T follicular helper cell (primary cell): Measurements from ENCODE around the gene LBX2.

Source experiments
- DNase-seq: peaks from one replicate; pipeline ENCODE4 v3.0.0-alpha.2; 2020; ENCODE audit warnings: low read depth
- total RNA-seq, 2 experiments: gene quantifications; one replicate each; lab custom pipeline; 2026; lab: John Stamatoyannopoulos, UW

LBX2 gene
- 0.04 to 0.18 reads per million in 2 experiments for total RNA-seq

GRCh38 chr2:74499267-74499939, at the start of gene LBX2:
Gene LBX2, minus strand, starts transcription at chr2:74499603. Its CDS starts 66 bp downstream, at chr2:74499537.
- DNase-seq = no peak

DNA sequence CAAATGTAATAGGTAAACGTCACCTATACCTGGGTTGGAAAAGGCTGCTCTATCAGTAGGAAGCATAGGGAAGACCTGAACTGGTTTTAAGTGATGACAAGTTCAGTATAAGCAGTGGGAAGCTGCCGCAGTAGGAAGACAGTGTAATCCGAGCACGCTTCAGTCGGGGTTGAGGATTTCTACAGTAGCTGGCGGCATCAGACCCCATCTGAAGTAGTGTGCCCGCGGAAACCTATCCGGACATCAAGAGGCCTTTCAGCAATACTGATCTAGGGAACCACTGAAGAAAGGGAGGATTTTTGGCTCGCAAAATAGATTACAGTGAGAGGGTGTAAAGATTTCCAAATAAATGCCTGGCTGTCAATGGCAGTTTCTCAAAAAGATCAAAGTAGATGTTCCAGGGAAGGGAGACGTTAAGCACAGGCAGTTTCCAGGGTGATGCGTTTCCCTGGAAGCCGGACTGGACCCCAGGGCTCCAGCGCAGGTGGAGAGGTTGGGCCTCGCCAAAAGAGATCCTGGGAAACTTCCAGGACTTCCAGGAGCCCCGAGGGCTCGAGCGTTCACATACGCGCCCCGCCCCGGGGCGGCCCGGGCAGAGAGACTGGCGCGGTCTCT, 49.0 kb upstream of the LBX2 start:
- DNase-seq = no peak

GRCh38 chr2:74546004-74546403, 46.6 kb upstream of the LBX2 start:
- no peak for DNase-seq

DNA sequence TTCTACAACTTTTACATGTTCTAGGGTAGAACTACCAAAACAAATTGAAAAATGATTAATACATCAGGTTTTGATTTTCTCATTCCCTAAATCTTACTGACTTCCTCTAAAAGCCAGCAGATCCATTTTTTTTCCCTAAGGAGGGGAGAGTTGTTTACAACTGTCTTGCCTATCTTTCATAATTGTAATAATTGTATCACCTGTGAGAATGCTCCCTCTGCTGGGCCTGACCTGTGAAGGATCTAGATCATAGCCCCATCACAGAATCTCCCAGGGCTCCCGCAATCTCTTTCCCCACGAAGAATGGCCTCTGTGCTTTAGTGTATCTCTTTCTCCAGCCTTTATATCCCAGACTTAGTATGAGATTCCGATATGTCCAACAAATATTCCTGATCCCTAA, 45.2 kb upstream of the LBX2 start:
- no peak for DNase-seq

GRCh38 chr2:74542978-74543377, 43.6 kb upstream of the LBX2 start:
- DNase-seq = no peak

- no peak for DNase-seq
Measured at GRCh38 chr2:74540291-74540690, 40.9 kb upstream of the LBX2 start.

DNA sequence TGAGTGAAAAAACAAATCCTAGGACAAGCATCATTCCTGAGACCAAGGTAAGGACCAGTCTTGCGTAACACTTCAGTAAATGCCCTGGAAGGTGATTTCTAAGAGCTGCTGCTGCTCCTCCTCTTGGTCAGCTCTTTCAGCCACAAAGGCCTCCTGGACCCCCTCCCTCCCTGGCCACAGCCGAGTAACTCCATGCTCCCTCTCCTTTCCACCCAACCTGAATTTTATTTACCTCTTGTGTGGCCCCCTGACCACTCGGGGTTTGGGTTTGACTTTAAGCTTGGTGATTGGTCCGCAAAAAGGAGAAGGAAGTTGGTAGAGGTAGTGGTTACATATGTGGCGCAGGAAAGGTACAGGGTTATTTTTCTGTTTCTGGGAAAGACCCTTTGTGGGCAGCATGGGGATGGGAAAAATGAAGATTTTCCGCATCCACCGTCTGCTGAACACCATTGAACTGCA, 39.5 kb upstream of the LBX2 start:
- no peak for DNase-seq

- no peak for DNase-seq
Measured at GRCh38 chr2:74537140-74537539, 37.7 kb upstream of the LBX2 start.

- DNase-seq = no peak
Measured at GRCh38 chr2:74536166-74536950, 37.0 kb upstream of the LBX2 start.

DNA sequence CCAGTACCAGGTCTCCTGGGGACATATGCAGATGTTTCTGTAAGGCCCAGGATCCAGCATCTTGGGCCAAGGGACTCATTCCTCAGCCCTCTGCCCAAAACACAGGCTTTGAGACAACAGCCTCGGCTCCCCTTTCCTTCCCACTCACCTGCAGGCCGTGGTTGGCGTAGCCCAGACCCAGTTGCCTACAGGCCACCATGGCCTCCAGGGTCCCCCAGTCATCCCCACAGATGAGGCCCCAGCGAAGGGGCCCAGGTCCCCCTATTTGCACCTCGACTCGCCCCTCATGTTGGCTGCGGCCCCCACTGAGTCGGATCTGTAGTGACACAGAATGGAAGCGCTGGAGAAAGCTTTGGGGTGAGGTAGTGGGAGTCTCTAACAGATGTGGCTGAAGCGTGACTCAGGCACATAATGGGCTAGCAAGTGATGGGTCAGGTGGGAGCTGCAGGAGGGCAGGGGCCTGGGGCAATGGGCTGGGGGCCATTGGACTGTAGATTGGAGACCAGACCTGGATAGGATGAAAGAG, 36.1 kb upstream of the LBX2 start:
- DNase-seq = no peak

- DNase-seq = no peak
Measured at GRCh38 chr2:74534411-74534810, 35.0 kb upstream of the LBX2 start.

- no peak for DNase-seq
Measured at GRCh38 chr2:74533464-74533863, 34.1 kb upstream of the LBX2 start.

- no peak for DNase-seq
Measured at GRCh38 chr2:74532222-74532621, 32.8 kb upstream of the LBX2 start.

- no peak for DNase-seq
Measured at GRCh38 chr2:74531666-74532065, 32.3 kb upstream of the LBX2 start.

DNA sequence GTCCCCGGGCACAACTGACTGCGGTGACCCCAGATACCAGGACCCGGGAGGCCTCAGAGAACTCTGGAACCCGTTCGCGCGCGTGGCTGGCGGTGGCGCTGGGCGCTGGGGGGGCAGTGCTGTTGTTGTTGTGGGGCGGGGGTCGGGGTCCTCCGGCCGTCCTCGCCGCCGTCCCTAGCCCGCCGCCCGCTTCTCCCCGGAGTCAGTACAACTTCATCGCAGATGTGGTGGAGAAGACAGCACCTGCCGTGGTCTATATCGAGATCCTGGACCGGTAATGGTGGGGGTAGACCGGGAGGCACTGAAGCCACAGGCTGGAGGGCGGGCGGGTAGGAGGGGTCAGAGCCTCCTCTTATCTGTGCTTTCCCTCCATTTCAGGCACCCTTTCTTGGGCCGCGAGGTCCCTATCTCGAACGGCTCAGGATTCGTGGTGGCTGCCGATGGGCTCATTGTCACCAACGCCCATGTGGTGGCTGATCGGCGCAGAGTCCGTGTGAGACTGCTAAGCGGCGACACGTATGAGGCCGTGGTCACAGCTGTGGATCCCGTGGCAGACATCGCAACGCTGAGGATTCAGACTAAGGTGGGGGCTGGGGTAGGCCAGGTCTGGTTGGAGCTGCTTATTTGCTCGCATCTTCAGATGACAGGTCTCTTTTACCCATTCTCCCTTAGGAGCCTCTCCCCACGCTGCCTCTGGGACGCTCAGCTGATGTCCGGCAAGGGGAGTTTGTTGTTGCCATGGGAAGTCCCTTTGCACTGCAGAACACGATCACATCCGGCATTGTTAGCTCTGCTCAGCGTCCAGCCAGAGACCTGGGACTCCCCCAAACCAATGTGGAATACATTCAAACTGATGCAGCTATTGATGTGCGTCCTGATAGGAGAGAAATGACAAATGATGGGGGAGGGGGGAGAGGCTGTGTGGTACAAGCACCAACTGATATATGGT, 31.1 kb upstream of the LBX2 start:
- no peak for DNase-seq

DNA sequence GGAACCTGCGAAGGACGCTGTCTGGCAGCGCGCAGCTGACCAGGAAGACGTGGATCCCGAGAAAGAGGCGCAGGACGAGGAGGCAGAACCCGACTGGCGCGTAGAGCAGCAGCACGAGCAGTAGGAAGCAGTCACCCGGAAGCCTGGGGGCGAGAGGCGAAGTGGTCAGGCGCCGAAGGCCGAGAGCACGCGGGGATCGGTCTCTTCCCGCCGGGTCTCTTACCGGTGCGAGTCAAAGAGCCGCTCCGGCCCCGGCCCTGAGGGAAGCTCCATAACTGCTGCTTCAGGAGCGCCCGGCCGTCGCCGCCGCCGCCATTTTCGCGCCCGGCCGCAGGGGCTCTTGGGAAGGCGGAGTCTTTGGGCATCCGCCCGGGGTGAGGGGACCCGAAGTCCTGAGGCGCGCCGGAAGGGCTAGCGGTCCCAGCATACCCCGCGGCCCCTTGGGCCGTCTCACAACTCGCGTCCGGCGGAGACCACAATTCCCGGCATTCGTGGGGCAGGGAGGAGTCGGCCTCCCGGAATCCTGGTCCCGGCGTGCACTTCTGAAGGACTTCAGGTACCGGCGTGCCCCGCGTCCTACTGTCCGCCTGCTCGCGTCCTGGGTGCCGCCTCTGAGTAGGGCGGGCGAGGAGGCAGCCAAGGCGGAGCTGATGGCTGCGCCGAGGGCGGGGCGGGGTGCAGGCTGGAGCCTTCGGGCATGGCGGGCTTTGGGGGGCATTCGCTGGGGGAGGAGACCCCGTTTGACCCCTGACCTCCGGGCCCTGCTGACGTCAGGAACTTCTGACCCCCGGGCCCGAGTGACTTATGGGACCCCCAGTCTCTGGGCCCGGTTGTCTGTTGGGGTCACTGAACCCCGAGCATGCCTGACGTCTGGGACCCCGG, 30.2 kb upstream of the LBX2 start, which contains the start of the genes AUP1 and HTRA2:
AUP1 (minus strand) TSS at position 350 of the 882 bp plus-strand sequence; CDS start at position 273, 77 bp downstream.
HTRA2 (plus strand) TSS at position 577 of the 882 bp plus-strand sequence; CDS start at position 651, 74 bp downstream.
- DNase-seq = peak; percentile 74

DNA sequence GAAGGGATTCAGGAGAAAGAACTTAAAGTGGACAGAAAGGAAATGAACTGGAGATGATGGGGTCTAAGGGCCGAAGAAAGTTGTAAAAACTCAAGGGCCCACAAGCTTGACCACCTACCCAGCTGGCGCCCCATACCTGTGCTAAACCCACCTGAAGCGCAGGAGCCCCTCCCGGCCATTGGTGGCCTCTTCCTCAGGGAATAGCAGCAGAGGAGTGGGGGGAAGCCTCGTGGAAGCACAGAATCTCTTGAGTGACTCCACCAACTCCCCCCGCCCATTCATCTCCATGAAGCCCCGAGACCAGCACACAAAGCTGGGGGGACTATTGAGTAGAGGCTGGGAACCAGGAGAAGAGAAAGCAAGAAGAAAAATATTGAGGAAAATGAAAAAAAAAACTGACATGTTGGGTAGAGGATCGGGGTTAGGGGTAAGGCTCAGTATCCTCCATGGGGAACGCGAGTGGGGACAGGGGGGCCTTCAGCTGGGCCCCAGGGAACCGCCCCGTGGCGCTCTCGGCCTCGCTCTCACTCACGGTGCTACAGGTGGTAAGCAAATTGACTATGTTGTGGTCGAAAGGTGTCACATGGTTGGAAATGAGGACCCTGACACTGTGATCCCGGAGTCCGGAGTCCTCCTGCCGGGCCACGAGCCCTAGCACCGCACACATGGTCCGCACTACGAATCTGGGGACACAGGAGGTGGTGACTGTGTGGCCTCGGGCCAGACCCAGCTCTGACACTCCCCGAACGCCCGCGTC, 29.4 kb upstream of the LBX2 start:
- no peak for DNase-seq

DNA sequence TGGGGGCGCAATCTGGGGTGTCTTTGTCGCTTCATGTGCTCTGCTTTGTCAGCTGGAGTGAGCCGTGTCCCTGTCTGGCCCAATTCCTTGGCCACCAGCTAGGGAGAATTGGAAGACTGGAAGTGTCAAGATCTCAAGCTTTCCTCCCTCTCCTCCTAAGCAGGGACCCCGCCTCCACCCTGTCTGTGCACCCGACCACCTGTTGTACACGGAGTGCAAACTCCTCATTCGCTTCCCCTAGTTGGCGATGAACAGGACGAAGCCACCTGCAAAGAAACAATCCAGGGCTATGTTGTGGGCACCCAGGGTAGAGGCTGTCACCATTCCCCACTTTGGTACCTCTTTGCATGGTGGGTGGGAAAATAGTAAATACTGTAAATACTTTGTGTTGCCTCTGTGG, 28.3 kb upstream of the LBX2 start:
- no peak for DNase-seq

DNA sequence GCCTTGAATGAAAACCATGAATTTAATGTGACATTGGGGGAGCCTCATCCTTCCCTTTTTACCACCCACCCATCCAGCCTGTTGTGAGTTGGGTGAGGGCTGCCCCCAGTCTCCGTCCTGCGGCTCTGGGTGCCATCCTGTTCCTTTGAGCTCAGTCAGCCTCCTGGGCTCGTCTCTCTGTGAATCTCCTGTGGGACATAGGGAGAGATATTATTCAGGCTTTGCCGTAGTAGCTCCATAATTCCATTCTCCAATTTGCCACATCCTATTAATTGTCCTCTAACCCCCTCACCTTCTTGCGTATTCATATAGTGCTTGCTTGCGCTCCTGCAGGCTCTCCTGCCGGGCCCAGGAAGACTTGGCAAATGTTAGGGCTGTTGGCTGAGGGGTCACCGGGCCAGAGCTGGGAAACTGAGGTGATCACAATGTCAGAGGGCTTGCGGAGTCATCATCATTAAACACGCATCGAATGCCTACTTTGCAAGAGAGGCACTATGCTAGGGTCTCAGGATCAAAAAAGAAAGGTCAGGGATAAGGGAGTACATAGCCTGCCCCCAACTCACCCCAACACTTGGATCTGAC, 27.3 kb upstream of the LBX2 start:
- no peak for DNase-seq
